Transverse colon (tissue), 4 donors: ENCODE results near the gene DYNC1I1. TPM values are rescaled to one million over a fixed set of nuclear protein-coding genes. Genes with fewer than 3 reads are reported as not detected.

Experiments
- DNase-seq: peaks from one replicate; pipeline ENCODE4 v3.0.0-alpha.2; 2019
- H3K27ac ChIP-seq, 4 donors: fragments of 200-600 bp; sonication (generic); 2 replicates each; pipeline ENCODE4 v1.5.1; 2016 to 2018; ENCODE audit warnings: inconsistent platforms in 4 of 4
- H3K27me3 ChIP-seq: fragments of 200-600 bp; sonication (generic); 2 replicates; pipeline ENCODE4 v1.5.1; 2017; ENCODE audit warnings: inconsistent platforms
- H3K36me3 ChIP-seq, 4 donors: fragments of 200-600 bp; sonication (generic); 2 replicates each; pipeline ENCODE4 v1.5.1; 2017 to 2019; ENCODE audit warnings: inconsistent platforms in 4 of 4
- H3K4me1 ChIP-seq, 4 donors: fragments of 200-600 bp; sonication (generic); 2 replicates each; pipeline ENCODE4 v1.5.1; 2017 to 2020; ENCODE audit warnings: inconsistent platforms in 4 of 4
- H3K4me3 ChIP-seq, 4 donors: fragments of 200-600 bp; sonication (generic); 1 replicate in 1 of 4; 2 replicates in 3 of 4; pipeline versions ENCODE4 v1.5.1 to v1.6.1; 2017 to 2019; ENCODE audit warnings: inconsistent platforms in 4 of 4
- H3K9me3 ChIP-seq, 2 donors: fragments of 200-600 bp; sonication (generic); 2 replicates each; pipeline ENCODE4 v1.5.1; 2017 to 2019; ENCODE audit warnings: inconsistent platforms in 2 of 2
- EP300 ChIP-seq: sonication (generic); formaldehyde crosslinking; IDR thresholded peaks from one replicate; pipeline ENCODE4 v1.6.1; 2017; ENCODE audit warnings: antibody characterized with exemption, low read depth
- POLR2A ChIP-seq: fragments of 450-650 bp; IDR thresholded peaks from one replicate; pipeline ENCODE4 v1.6.1; 2016; ENCODE audit warnings: antibody characterized with exemption, mild to moderate bottlenecking, moderate library complexity
- POLR2AphosphoS5 ChIP-seq, 3 donors: sonication (generic); formaldehyde crosslinking; IDR thresholded peaks; one replicate each; pipeline ENCODE4 v1.6.1; 2016; ENCODE audit warnings: antibody characterized with exemption in 3 of 3
- WGBS, 2 donors: methylation state at CpG; one replicate each; pipeline ENCODE4 v1.1.5; 2018; ENCODE audit warnings: low coverage in 1 of 2; 5-methylcytosine and 5-hydroxymethylcytosine counted together
- in situ Hi-C, 4 donors: fragments of 200-750 bp; cut with MboI; loops; one replicate each; pipeline versions ENCODE4 v1.15.0 to v1.15.1; 2017; ENCODE audit warnings: low sequenced_read_pairs in 3 of 4, low pct_ligation_motif_present in 1 of 4, low pct_unique_long_range_greater_than_20kb in 1 of 4
- intact Hi-C: fragments of 100-400 bp; cut with DNase I; formaldehyde crosslinking; loops from one replicate; pipeline ENCODE4 v1.15.1; 2023; ENCODE audit warnings: low total_unique reads
- total RNA-seq, 4 donors: library from RNA; depleted of rRNA; stranded (reverse); fragments of >200 nt; gene quantifications; one replicate each; pipeline ENCODE4 v1.1.0, GENCODE V29; 2016
- TF ChIP-seq, protein P1 (sequence below), 5 experiments: fragments of 200-600 bp in 3 of 5; fragments of 450-650 bp in 2 of 5; sonication (generic) in 3 of 5; IDR thresholded peaks; 1 replicate in 2 of 5; 2 replicates in 3 of 5; pipeline ENCODE4 v1.5.1; 2016 to 2017; ENCODE audit warnings: antibody characterized with exemption in 5 of 5, inconsistent platforms in 3 of 5, mild to moderate bottlenecking in 2 of 5, moderate library complexity in 1 of 5

The DYNC1I1 gene
- total RNA-seq, 4 donors from 2014 or later: 1.8 to 37.0 (median 7.4) TPM

DNA sequence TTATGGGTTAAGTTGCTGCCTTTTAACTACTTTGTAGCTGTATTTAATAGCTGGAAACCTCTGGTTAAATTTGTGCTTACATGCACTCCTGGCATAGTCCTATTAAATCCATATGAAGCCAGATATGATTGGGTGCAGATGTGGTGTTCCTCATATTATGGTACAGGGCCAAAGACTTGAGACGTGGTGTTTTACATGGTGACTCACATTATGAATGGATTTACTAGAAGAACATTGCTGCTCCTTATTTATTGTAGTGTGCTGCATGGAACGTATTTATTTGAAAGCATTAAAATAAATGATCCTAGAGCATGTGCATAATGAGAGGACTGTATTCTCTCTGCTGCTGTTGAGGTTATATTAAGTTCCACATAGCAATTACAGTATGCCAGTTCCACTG is 325.5 kb downstream of the DYNC1I1 start:
- Histone ChIP-seq H3K36me3 (no peaks in the 10 kb centered on the region), H3K27me3 (no peaks in the 10 kb centered on the region), H3K4me3 (no peak overlapping the region), H3K9me3 (no peaks in the 10 kb centered on the region), H3K27ac (no peak overlapping the region), H3K4me1 (no peaks in the 10 kb centered on the region)
- TF ChIP-seq POLR2AphosphoS5 (IDR thresholded peaks at IDR 0.05): no peak
- no peak for TF ChIP-seq EP300
- no peak for TF ChIP-seq POLR2A
- TF ChIP-seq, protein P1, sequence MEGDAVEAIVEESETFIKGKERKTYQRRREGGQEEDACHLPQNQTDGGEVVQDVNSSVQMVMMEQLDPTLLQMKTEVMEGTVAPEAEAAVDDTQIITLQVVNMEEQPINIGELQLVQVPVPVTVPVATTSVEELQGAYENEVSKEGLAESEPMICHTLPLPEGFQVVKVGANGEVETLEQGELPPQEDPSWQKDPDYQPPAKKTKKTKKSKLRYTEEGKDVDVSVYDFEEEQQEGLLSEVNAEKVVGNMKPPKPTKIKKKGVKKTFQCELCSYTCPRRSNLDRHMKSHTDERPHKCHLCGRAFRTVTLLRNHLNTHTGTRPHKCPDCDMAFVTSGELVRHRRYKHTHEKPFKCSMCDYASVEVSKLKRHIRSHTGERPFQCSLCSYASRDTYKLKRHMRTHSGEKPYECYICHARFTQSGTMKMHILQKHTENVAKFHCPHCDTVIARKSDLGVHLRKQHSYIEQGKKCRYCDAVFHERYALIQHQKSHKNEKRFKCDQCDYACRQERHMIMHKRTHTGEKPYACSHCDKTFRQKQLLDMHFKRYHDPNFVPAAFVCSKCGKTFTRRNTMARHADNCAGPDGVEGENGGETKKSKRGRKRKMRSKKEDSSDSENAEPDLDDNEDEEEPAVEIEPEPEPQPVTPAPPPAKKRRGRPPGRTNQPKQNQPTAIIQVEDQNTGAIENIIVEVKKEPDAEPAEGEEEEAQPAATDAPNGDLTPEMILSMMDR (IDR thresholded peaks at IDR 0.05): no peak
- in situ Hi-C loops (no loop called here), intact Hi-C loops (no loop called here)
- DNase-seq: no peak
- WGBS, 2 donors: 65 to 70% methylated on average over 2 of the region's 2 CpGs

DNA sequence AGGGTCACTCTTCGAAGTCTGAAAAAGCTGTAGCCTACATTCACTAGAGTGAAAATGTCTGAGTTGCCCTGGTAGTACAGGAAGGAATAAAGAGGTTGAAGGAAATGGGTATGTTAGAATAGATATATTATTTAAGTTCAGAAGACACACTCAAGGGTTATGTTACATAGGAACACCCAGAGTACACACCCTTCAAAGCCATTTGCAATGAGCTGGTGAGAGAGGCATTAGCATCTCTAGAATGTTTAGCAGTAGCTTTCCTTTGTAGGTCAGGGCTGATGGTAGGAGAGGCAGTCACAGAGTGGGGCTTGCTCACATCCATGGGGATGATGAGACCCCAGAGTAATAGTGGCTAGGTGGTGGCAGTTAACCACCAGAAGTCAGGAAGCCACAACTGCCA is 328.4 kb downstream of the DYNC1I1 start:
- Histone ChIP-seq H3K36me3 (no peaks in the 10 kb centered on the region), H3K9me3 (no peaks in the 10 kb centered on the region), H3K4me3 (no peak overlapping the region), H3K4me1 (no peaks in the 10 kb centered on the region), H3K27me3 (no peaks in the 10 kb centered on the region), H3K27ac (no peak overlapping the region)
- intact Hi-C loops (no loop called here), in situ Hi-C loops (no loop called here)
- no peak for DNase-seq
- 63 to 70% methylated on average over 1 of the region's 1 CpG for WGBS, 2 donors
- no peak for TF ChIP-seq POLR2A
- no peak for TF ChIP-seq POLR2AphosphoS5 (IDR thresholded peaks at IDR 0.05)
- no peak for TF ChIP-seq EP300
- TF ChIP-seq, protein P1 (IDR thresholded peaks at IDR 0.05): no peak

DNA sequence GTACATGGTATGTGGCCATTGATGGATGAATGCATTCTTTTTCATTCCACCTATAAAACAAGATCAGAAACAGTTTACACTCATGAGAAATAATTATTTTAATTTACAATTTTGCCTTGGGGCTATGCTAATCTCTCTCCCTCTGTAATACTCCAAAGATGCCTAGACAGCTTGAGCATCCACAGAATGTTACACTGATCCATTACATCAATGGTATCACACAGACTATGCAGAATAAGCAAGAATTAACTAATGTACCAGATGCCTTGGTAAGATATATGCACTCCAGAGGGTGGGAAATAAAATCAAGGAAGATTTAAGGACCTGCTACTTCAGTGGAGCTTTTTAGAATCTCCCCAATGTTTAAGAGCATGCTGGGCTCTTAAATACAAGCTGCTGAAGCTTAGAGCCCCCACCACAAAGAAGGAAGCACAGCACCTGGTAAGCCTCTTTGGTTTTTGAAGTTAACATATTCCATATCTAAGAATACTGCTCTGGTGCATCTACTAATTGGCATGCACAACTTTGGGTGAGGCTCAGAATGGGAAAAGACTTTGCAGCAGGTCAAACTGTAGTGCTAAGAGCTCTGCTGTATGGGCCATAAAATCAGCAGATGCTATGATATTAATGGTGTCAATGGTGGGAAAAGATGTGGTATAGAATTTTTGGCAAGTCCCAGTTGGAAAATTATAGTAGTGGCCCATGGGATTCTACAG is 329.9 kb downstream of the DYNC1I1 start:
- H3K9me3 ChIP-seq: no peaks in the 10 kb centered on the region
- TF ChIP-seq EP300 (no peak), POLR2A (no peak), POLR2AphosphoS5 (IDR thresholded peaks at IDR 0.05) (no peak)
- TF ChIP-seq, protein P1 (IDR thresholded peaks at IDR 0.05): no peak
- DNase-seq: no peak
- in situ Hi-C loops (no loop called here), intact Hi-C loops (no loop called here)
- no peaks in the 10 kb centered on the region for H3K27me3 ChIP-seq
- H3K4me3 ChIP-seq: no peak overlapping the region
- H3K27ac ChIP-seq: no peak overlapping the region
- H3K36me3 ChIP-seq: no peaks in the 10 kb centered on the region
- no peaks in the 10 kb centered on the region for H3K4me1 ChIP-seq

DNA sequence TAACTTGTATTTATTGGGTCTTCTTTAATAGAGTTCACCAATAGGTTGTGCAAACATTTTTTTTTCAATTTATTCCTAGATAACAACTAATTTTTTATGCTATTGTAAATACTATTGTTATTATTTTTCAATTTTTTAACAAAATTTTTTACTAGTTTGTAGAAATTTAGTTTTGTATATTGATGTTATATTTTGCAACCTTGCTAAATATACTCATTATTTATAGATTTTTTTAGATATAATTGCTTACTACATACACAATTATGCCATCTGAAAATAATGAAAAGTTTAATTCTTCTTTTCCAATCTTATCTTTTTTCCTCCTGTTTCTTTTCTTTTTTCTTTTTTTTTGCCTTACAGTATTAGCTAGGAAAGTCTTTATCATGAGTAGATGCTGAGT is 332.6 kb downstream of the DYNC1I1 start:
- no peak for TF ChIP-seq POLR2A
- TF ChIP-seq, protein P1 (IDR thresholded peaks at IDR 0.05): no peak
- TF ChIP-seq EP300: no peak
- TF ChIP-seq POLR2AphosphoS5 (IDR thresholded peaks at IDR 0.05): no peak
- in situ Hi-C loops (no loop called here), intact Hi-C loops (no loop called here)
- Histone ChIP-seq H3K4me3 (no peak overlapping the region), H3K27ac (no peak overlapping the region), H3K27me3 (no peaks in the 10 kb centered on the region), H3K4me1 (no peaks in the 10 kb centered on the region), H3K9me3 (no peaks in the 10 kb centered on the region), H3K36me3 (no peaks in the 10 kb centered on the region)
- DNase-seq: no peak
